ENCODE data around the gene CBFA2T2.

- TF ChIP-seq CTCF (IDR thresholded peaks at IDR 0.05; ENCODE audit: borderline replicate concordance, extremely low read depth, low read length, poor library complexity, severe bottlenecking) (no peak), EZH2 (IDR thresholded peaks at IDR 0.05; ENCODE audit: borderline replicate concordance, low read depth, low read length, severe bottlenecking) (no peak)
Measured at GRCh38 chr20:33664085-33664761, 174.3 kb downstream of the CBFA2T2 start.

Measured in DND-41 (cell line).